SH-SY5Y (cell line): Measurements from ENCODE around the gene SGSM1.

Experiments used
- GATA2 ChIP-seq: IDR thresholded peaks from 2 replicates; pipeline ENCODE4 v1.6.1; 2011; ENCODE audit warnings: mild to moderate bottlenecking, low read depth, low read length
- GATA3 ChIP-seq: IDR thresholded peaks from 2 replicates; pipeline ENCODE4 v1.6.1; 2011; ENCODE audit warnings: low read depth, mild to moderate bottlenecking, low read length, moderate library complexity

- TF ChIP-seq GATA3, result no peak
- TF ChIP-seq GATA2, result no peak
Measured at GRCh38 chr22:24968066-24968561, 162.1 kb downstream of the SGSM1 start.
